ENCODE measurements around the gene ELOVL6. TPM values are rescaled to one million over a fixed set of nuclear protein-coding genes. Genes with fewer than 3 reads are reported as not detected.

Gene ELOVL6
- total RNA-seq, 1 donor from 2014 or later = 7.3 TPM

GRCh38 chr4:110183058-110183457, 15.4 kb downstream of the ELOVL6 start:
- Mint-ChIP-seq H3K27me3 (ENCODE audit: unreplicated experiment) (no peaks in the 10 kb centered on the region), H3K27ac (ENCODE audit: unreplicated experiment) (no peak overlapping the region), H3K9me3 (ENCODE audit: unreplicated experiment) (no peaks in the 10 kb centered on the region), H3K4me3 (ENCODE audit: unreplicated experiment) (no peak overlapping the region), H3K4me1 (ENCODE audit: unreplicated experiment) (peaks cover 8% of the 10 kb centered on the region), H3K36me3 (ENCODE audit: unreplicated experiment) (no peaks in the 10 kb centered on the region)
- no peak for TF ChIP-seq CTCF (IDR thresholded peaks at IDR 0.05)
- no peak for DNase-seq (ENCODE audit: extremely low spot score, unreplicated experiment)

GRCh38 chr4:110181890-110182289, 16.5 kb downstream of the ELOVL6 start:
- no peak overlapping the region for H3K27ac Mint-ChIP-seq (ENCODE audit: unreplicated experiment)
- no peak for DNase-seq (ENCODE audit: extremely low spot score, unreplicated experiment)
- no peaks in the 10 kb centered on the region for H3K27me3 Mint-ChIP-seq (ENCODE audit: unreplicated experiment)
- no peak overlapping the region for H3K4me3 Mint-ChIP-seq (ENCODE audit: unreplicated experiment)
- peaks cover 8% of the 10 kb centered on the region for H3K4me1 Mint-ChIP-seq (ENCODE audit: unreplicated experiment)
- no peaks in the 10 kb centered on the region for H3K36me3 Mint-ChIP-seq (ENCODE audit: unreplicated experiment)
- no peaks in the 10 kb centered on the region for H3K9me3 Mint-ChIP-seq (ENCODE audit: unreplicated experiment)
- TF ChIP-seq CTCF (IDR thresholded peaks at IDR 0.05) = no peak

- Mint-ChIP-seq H3K4me3 (ENCODE audit: unreplicated experiment) (no peak overlapping the region), H3K9me3 (ENCODE audit: unreplicated experiment) (no peaks in the 10 kb centered on the region), H3K4me1 (ENCODE audit: unreplicated experiment) (no peaks in the 10 kb centered on the region), H3K36me3 (ENCODE audit: unreplicated experiment) (no peaks in the 10 kb centered on the region), H3K27me3 (ENCODE audit: unreplicated experiment) (no peaks in the 10 kb centered on the region), H3K27ac (ENCODE audit: unreplicated experiment) (no peak overlapping the region)
- no peak for TF ChIP-seq CTCF (IDR thresholded peaks at IDR 0.05)
- no peak for DNase-seq (ENCODE audit: extremely low spot score, unreplicated experiment)
Observed at GRCh38 chr4:110175634-110176033, 22.8 kb downstream of the ELOVL6 start.

DNA sequence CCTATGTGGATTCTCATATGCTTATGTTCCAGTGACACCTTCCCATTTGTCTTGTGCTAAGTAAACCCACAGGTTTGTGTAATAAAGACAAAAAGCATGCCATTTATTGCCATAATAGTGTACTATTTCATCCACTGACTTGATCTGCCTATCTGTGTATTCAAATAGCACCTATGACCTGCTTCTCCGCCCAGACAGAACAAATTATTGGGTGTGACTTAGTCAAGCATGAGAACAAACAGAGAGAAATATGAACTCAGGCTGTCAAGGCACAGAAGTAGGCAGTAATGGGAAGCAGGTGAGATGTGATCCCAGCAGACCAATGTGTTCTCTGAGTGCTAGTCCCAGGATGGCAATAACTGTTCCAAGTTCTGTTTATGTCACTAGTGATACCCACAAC, 25.4 kb downstream of the ELOVL6 start:
- Mint-ChIP-seq H3K36me3 (ENCODE audit: unreplicated experiment) (no peaks in the 10 kb centered on the region), H3K4me3 (ENCODE audit: unreplicated experiment) (no peak overlapping the region), H3K27ac (ENCODE audit: unreplicated experiment) (no peak overlapping the region), H3K27me3 (ENCODE audit: unreplicated experiment) (no peaks in the 10 kb centered on the region), H3K9me3 (ENCODE audit: unreplicated experiment) (no peaks in the 10 kb centered on the region), H3K4me1 (ENCODE audit: unreplicated experiment) (no peaks in the 10 kb centered on the region)
- no peak for DNase-seq (ENCODE audit: extremely low spot score, unreplicated experiment)
- TF ChIP-seq CTCF (IDR thresholded peaks at IDR 0.05) = no peak

- no peaks in the 10 kb centered on the region for H3K4me1 Mint-ChIP-seq (ENCODE audit: unreplicated experiment)
- H3K27ac Mint-ChIP-seq (ENCODE audit: unreplicated experiment) = no peak overlapping the region
- H3K27me3 Mint-ChIP-seq (ENCODE audit: unreplicated experiment) = no peaks in the 10 kb centered on the region
- H3K9me3 Mint-ChIP-seq (ENCODE audit: unreplicated experiment) = no peaks in the 10 kb centered on the region
- H3K36me3 Mint-ChIP-seq (ENCODE audit: unreplicated experiment) = no peaks in the 10 kb centered on the region
- DNase-seq (ENCODE audit: extremely low spot score, unreplicated experiment) = no peak
- no peak overlapping the region for H3K4me3 Mint-ChIP-seq (ENCODE audit: unreplicated experiment)
- no peak for TF ChIP-seq CTCF (IDR thresholded peaks at IDR 0.05)
Observed at GRCh38 chr4:110171971-110172370, 26.4 kb downstream of the ELOVL6 start.
